Neutrophil (primary cell): ENCODE measurements around the gene TRIM22.

ENCODE experiments used
- H3K27ac ChIP-seq: fragments of 200-600 bp; sonication (generic); 2 replicates; pipeline ENCODE4 v1.5.1; 2016; ENCODE audit warnings: mild to moderate bottlenecking, moderate library complexity
- H3K27me3 ChIP-seq: fragments of 200-600 bp; sonication (generic); 2 replicates; pipeline ENCODE4 v1.6.0; 2016; ENCODE audit warnings: mild to moderate bottlenecking
- H3K36me3 ChIP-seq: fragments of 200-600 bp; sonication (generic); 2 replicates; pipeline ENCODE4 v1.5.1; 2017
- H3K4me1 ChIP-seq, 2 experiments: fragments of 200-600 bp in 1 of 2; sonication (generic) in 1 of 2; 1 replicate in 1 of 2; 2 replicates in 1 of 2; pipeline versions ENCODE4 v1.5.1 to v1.6.1; 2013 to 2016; ENCODE audit warnings: low read depth in 1 of 2, low read length in 1 of 2, mild to moderate bottlenecking in 1 of 2, moderate library complexity in 1 of 2; ENCODE audit not compliant: control insufficient read depth in 1 of 2, insufficient read depth in 1 of 2
- H3K4me3 ChIP-seq, 2 experiments: fragments of 200-600 bp in 1 of 2; sonication (generic) in 1 of 2; 1 replicate in 1 of 2; 2 replicates in 1 of 2; pipeline ENCODE4 v1.5.1; 2013 to 2016; ENCODE audit warnings: low read depth in 1 of 2, low read length in 1 of 2, mild to moderate bottlenecking in 1 of 2, moderate library complexity in 1 of 2
- H3K9me3 ChIP-seq: fragments of 200-600 bp; sonication (generic); 2 replicates; pipeline ENCODE4 v1.5.1; 2016
- CTCF ChIP-seq: fragments of 200-600 bp; sonication (generic); IDR thresholded peaks from 2 replicates; pipeline ENCODE4 v1.5.1; 2016; ENCODE audit warnings: antibody characterized with exemption

TRIM22 gene

DNA sequence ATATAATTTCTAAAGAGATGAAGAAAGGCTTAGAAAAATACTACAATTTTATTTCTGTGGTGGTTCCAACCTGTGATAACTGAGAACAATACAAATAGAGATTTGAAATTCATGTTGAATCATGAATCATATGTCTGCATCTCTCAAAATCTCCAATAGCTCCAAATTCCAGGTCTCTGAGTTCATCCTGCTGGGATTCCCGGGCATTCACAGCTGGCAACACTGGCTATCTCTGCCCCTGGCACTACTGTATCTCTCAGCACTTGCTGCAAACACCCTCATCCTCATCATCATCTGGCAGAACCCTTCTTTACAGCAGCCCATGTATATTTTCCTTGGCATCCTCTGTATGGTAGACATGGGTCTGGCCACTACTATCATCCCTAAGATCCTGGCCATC, 46.8 kb downstream of the TRIM22 start, which contains the start of gene OR56B1:
TSS of gene OR56B1 (plus strand) at position 53 of the 400 bp plus-strand sequence. CDS start at position 122, 69 bp downstream.
- H3K9me3 ChIP-seq, result no peaks in the 10 kb centered on the region
- no peak for TF ChIP-seq CTCF

DNA sequence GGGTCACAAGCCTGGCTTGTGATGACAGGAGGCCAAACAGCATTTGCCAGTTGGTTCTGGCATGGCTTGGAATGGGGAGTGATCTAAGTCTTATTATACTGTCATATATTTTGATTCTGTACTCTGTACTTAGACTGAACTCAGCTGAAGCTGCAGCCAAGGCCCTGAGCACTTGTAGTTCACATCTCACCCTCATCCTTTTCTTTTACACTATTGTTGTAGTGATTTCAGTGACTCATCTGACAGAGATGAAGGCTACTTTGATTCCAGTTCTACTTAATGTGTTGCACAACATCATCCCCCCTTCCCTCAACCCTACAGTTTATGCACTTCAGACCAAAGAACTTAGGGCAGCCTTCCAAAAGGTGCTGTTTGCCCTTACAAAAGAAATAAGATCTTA, 47.5 kb downstream of the TRIM22 start:
- Histone ChIP-seq H3K9me3 (no peaks in the 10 kb centered on the region), H3K36me3 (no peaks in the 10 kb centered on the region), H3K27ac (no peak overlapping the region), H3K4me3 (no peak overlapping the region), H3K27me3 (no peaks in the 10 kb centered on the region), H3K4me1 (no peaks in the 10 kb centered on the region)
- no peak for TF ChIP-seq CTCF

More for the DNA sequence above, 46.8 kb downstream of the TRIM22 start, which contains the start of gene OR56B1:
- no peak within 1 kb of the TSS for H3K4me3 ChIP-seq
- H3K27ac ChIP-seq, result no peak within 1 kb of the TSS
- no peaks in the 10 kb centered on the region for H3K4me1 ChIP-seq
- no peaks in the 10 kb centered on the region for H3K36me3 ChIP-seq
- no peaks in the 10 kb centered on the region for H3K27me3 ChIP-seq

GRCh38 chr11:5737670-5738392, 48.2 kb downstream of the TRIM22 start:
- Histone ChIP-seq H3K27ac (no peak overlapping the region), H3K4me3 (no peak overlapping the region), H3K27me3 (no peaks in the 10 kb centered on the region), H3K9me3 (no peaks in the 10 kb centered on the region), H3K4me1 (no peaks in the 10 kb centered on the region), H3K36me3 (no peaks in the 10 kb centered on the region)
- TF ChIP-seq CTCF, result no peak

DNA sequence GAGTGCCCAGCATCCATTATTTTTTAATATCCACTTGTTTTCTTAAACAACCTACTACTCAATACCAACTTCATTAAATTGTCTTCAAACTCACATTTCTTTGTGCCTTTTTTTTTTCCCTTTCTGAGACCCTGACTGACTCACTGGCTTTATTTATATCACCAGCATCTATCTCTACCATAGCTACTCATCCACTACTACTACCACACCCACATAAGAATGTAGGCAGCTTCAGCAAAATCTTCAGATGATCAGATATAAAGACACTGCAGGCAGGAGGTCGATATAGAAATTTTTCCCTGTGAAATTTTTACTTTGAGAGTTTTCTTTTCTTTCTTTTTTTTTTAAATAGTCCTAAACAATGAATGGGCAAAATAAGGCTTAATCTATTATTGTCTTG, 48.8 kb downstream of the TRIM22 start:
- Histone ChIP-seq H3K4me1 (no peaks in the 10 kb centered on the region), H3K27me3 (no peaks in the 10 kb centered on the region), H3K9me3 (no peaks in the 10 kb centered on the region), H3K36me3 (no peaks in the 10 kb centered on the region), H3K27ac (no peak overlapping the region), H3K4me3 (no peak overlapping the region)
- TF ChIP-seq CTCF, result no peak

GRCh38 chr11:5746614-5747013, 57.0 kb downstream of the TRIM22 start:
- Histone ChIP-seq H3K36me3 (no peaks in the 10 kb centered on the region), H3K4me3 (no peak overlapping the region), H3K4me1 (no peaks in the 10 kb centered on the region), H3K27ac (no peak overlapping the region), H3K27me3 (no peaks in the 10 kb centered on the region), H3K9me3 (no peaks in the 10 kb centered on the region)
- TF ChIP-seq CTCF, result no peak
